T-cell (primary cell): Measurements from ENCODE around the gene CLEC2D. TPM values are rescaled to one million over a fixed set of nuclear protein-coding genes. Genes with fewer than 3 reads are reported as not detected.
"Not testable (repeated sequence)": the region's sequence is repeated elsewhere in the genome, so short reads cannot be mapped to it uniquely, and the experiment has no call there.

ENCODE experiments used
- ATAC-seq, 4 experiments: fragments of 200-7000 bp in 3 of 4; fragments of 150-1000 bp in 1 of 4; cut with Tn5 transposase; replicated peaks in 1 of 4; 1 replicate in 3 of 4; 2 replicates in 1 of 4; pipeline ENCODE4 v1.10.0; 2021; ENCODE audit warnings: moderate library complexity in 3 of 4, mild to moderate bottlenecking in 2 of 4, moderate number of reproducible peaks in 1 of 4
- CTCF ChIA-PET, 2 donors: fragments of 300-600 bp; sonication (Branson Sonifier 250); formaldehyde crosslinking; loops; one replicate each; lab custom pipeline; 2022; ENCODE audit warnings: antibody characterized with exemption in 2 of 2; lab: Charles Lee
- POLR2A ChIA-PET, 2 donors: fragments of 300-600 bp; sonication (Branson Sonifier 250); formaldehyde crosslinking; loops; one replicate each; lab custom pipeline; 2022; ENCODE audit warnings: antibody characterized with exemption in 2 of 2; lab: Charles Lee
- DNase-seq, 35 experiments: peaks; one replicate each; pipeline versions ENCODE4 v3.0.0 to v3.0.0-alpha.2; 2013 to 2023
- H3K27ac ChIP-seq: one replicate; pipeline ENCODE4 v1.5.1; 2013; ENCODE audit warnings: low read length
- H3K27me3 ChIP-seq, 2 experiments: replicated peaks in 1 of 2; 1 replicate in 1 of 2; 2 replicates in 1 of 2; pipeline versions ENCODE4 v1.6.1 to v1.7.0; 2013; ENCODE audit warnings: low read length in 1 of 2, mixed read lengths in 1 of 2; ENCODE audit not compliant: control insufficient read depth in 2 of 2, insufficient read depth in 2 of 2; ENCODE audit errors: extremely low read depth in 1 of 2
- H3K36me3 ChIP-seq, 2 donors: 1 replicate in 1 of 2; 2 replicates in 1 of 2; pipeline versions ENCODE4 v1.6.1 to v1.7.0; 2013; ENCODE audit warnings: low read length in 1 of 2; ENCODE audit not compliant: control insufficient read depth in 2 of 2, insufficient read depth in 1 of 2; ENCODE audit errors: extremely low read depth in 1 of 2
- H3K4me1 ChIP-seq, 2 experiments: 1 replicate in 1 of 2; 2 replicates in 1 of 2; pipeline versions ENCODE4 v1.6.1 to v1.7.0; 2013; ENCODE audit warnings: low read length in 2 of 2, mixed read lengths in 1 of 2; ENCODE audit not compliant: insufficient read depth in 2 of 2, control insufficient read depth in 1 of 2; ENCODE audit errors: extremely low read depth in 1 of 2
- H3K4me3 ChIP-seq, 2 donors: 1 replicate in 1 of 2; 2 replicates in 1 of 2; pipeline versions ENCODE4 v1.5.1 to v1.7.0; 2013; ENCODE audit warnings: mild to moderate bottlenecking in 2 of 2, low read length in 1 of 2, moderate library complexity in 1 of 2; ENCODE audit not compliant: control insufficient read depth in 1 of 2; ENCODE audit errors: extremely low read depth in 1 of 2
- H3K9me3 ChIP-seq: 2 replicates; pipeline ENCODE4 v1.7.0; 2013
- H3K27ac Mint-ChIP-seq, 2 donors: one replicate each; pipeline ENCODE4 v1.8.0; 2020 to 2021; ENCODE audit warnings: mild to moderate bottlenecking in 2 of 2, mixed read lengths in 2 of 2
- H3K27me3 Mint-ChIP-seq, 2 donors: one replicate each; pipeline ENCODE4 v1.8.0; 2021 to 2022; ENCODE audit warnings: mixed read lengths in 2 of 2
- H3K36me3 Mint-ChIP-seq: one replicate; pipeline ENCODE4 v1.8.0; 2021; ENCODE audit warnings: mixed read lengths
- H3K4me1 Mint-ChIP-seq, 3 donors: one replicate each; pipeline ENCODE4 v1.8.0; 2020 to 2022; ENCODE audit warnings: mixed read lengths in 3 of 3, mild to moderate bottlenecking in 1 of 3
- H3K4me3 Mint-ChIP-seq, 3 donors: one replicate each; pipeline ENCODE4 v1.8.0; 2020 to 2022; ENCODE audit warnings: mild to moderate bottlenecking in 3 of 3, mixed read lengths in 3 of 3, moderate library complexity in 3 of 3
- H3K9me3 Mint-ChIP-seq, 3 donors: one replicate each; pipeline ENCODE4 v1.8.0; 2020 to 2022; ENCODE audit warnings: mixed read lengths in 3 of 3
- WGBS: methylation state at CpG from one replicate; pipeline ENCODE4 v1.1.5; 2013; ENCODE audit warnings: missing lambda C conversion rate; ENCODE audit not compliant: insufficient coverage; 5-methylcytosine and 5-hydroxymethylcytosine counted together
- total RNA-seq, 35 experiments: library from RNA in 6 of 35; stranded (reverse) in 6 of 35; fragments of 120-200 nt in 1 of 35; gene quantifications; one replicate each; pipeline versions ENCODE4 v1.2.1 to v1.2.4 and lab custom pipeline; 2013 to 2026

Gene CLEC2D
- total RNA-seq, 5 donors from 2014 or later (not counting 1 experiment from before 2014, with no cell fraction given) = 217 to 338 (median 311) TPM

DNA sequence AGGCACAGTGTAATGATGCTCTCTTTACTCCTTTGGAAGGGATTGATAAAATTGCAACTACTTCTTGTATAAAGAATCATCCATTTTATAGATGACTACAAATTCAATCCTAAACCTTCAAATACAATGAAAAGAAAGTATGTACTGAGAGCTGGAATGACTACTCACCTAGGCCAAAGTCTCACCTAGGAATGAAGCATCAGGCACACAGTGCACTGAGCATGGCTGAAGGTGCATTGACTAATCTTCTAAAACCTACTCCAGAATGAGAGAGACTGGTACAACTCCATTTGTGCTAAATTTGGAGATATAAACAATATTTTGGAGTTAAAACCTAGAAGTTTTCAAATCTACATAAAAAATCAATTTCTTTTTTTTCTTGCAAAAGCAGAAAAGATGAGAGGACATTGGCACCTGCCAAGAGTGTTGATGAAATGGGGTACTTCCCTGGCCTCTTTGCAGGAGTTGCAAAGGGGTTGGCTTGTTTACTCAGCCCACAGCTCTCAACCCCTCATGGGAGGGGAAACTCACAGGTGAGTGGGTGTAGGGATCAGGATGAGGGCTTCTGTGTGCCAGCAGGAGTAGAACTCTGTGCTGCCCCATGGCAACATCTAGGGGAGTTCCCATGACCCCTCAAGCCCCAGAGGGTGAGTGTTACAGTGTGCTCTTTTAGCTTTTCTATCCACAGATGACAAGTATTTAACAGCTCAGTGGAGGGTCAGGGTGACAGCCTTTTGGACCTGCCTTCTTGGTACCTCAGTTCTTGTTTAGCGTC is 32.1 kb downstream of the CLEC2D start:
- H3K4me3 Mint-ChIP-seq = peak overlapping the region in 2 of 3 donors; percentile 39 to 61
- H3K27ac Mint-ChIP-seq = peak overlapping the region; percentile 94 to 96
- no peaks in the 10 kb centered on the region for H3K27me3 ChIP-seq
- peak overlapping the region; percentile 13 to 26 for H3K4me3 ChIP-seq
- ATAC-seq = peak; percentile 36 to 65 (median 38)
- ChIA-PET POLR2A (interaction anchor here in 1 of 2 donors (0.6 kb wide), 2 partner anchors 17 to 53 kb away, joined by 3 read pairs; no protein-coding TSS in a partner anchor), CTCF (no interaction called here)
- peaks cover 67 to 77% (median 71%) of the 10 kb centered on the region in 3 donors for H3K4me1 Mint-ChIP-seq
- peaks cover 16 to 63% (median 45%) of the 10 kb centered on the region in 3 donors for H3K9me3 Mint-ChIP-seq
- peak in 16 of 35 experiments; percentile 13 to 65 (median 28) for DNase-seq
- 18% methylated on average over 1 of the region's 1 CpG for WGBS
- no peaks in the 10 kb centered on the region for H3K9me3 ChIP-seq
- H3K36me3 Mint-ChIP-seq = peaks cover 24% of the 10 kb centered on the region
- peaks cover 0 to 2% of the 10 kb centered on the region in 2 donors for H3K36me3 ChIP-seq
- no peaks in the 10 kb centered on the region for H3K27me3 Mint-ChIP-seq
- peaks cover 22 to 45% of the 10 kb centered on the region in 2 experiments for H3K4me1 ChIP-seq
- peak overlapping the region; percentile 79 for H3K27ac ChIP-seq

- no CpG with 5 or more reads among the region's 3 CpGs for WGBS
- ChIA-PET CTCF (no interaction called here), POLR2A (interaction anchor here in 1 of 2 donors (0.6 kb wide), 1 partner anchor 18 kb away, joined by 3 read pairs; no protein-coding TSS in a partner anchor)
- no peaks in the 10 kb centered on the region for H3K36me3 ChIP-seq
- peaks cover 72 to 83% (median 78%) of the 10 kb centered on the region in 3 donors for H3K4me1 Mint-ChIP-seq
- H3K27ac Mint-ChIP-seq = peak overlapping the region; percentile 94 to 96
- H3K27me3 ChIP-seq = no peaks in the 10 kb centered on the region
- peaks cover 16 to 57% (median 39%) of the 10 kb centered on the region in 3 donors for H3K9me3 Mint-ChIP-seq
- peak overlapping the region; percentile 79 for H3K27ac ChIP-seq
- H3K4me3 Mint-ChIP-seq = peak overlapping the region; percentile 41 to 61 (median 42)
- peak overlapping the region in 1 of 2 donors; percentile 13 for H3K4me3 ChIP-seq
- peaks cover 23 to 47% of the 10 kb centered on the region in 2 experiments for H3K4me1 ChIP-seq
- no peaks in the 10 kb centered on the region for H3K9me3 ChIP-seq
- ATAC-seq (peak; percentile 65 to 80 (median 73)), DNase-seq (peak; percentile 34 to 76 (median 52))
- H3K27me3 Mint-ChIP-seq = no peaks in the 10 kb centered on the region
- H3K36me3 Mint-ChIP-seq = peaks cover 21% of the 10 kb centered on the region
Measured at GRCh38 chr12:9702255-9702654, 32.7 kb downstream of the CLEC2D start.

DNA sequence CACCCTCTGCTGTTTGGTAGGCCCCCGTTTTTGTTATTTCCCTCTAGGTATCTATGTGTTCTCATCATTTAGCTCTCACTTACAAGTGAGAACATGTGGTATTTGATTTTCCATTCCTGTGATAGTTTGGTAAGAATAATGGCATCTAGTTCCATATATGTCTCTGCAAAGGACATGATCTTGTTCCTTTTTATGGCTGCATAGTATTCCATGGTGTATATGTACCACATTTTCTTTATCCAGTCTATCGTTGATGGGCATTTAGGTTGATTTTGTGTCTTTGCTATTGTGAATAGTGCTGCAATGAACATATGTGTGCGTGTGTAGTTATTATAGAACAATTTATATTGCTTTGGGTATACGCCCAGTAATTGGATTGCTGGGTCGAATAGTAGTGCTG is 35.0 kb downstream of the CLEC2D start:
- ChIA-PET CTCF (interaction anchor here (0.7 to 1.4 kb wide), 2 partner anchors 66 to 69 kb away, joined by 3 read pairs; no protein-coding TSS in a partner anchor), POLR2A (interaction anchor here in 1 of 2 donors (0.6 kb wide), 1 partner anchor 31 kb away, joined by 3 read pairs; no protein-coding TSS in a partner anchor)
- peaks cover 12 to 39% (median 25%) of the 10 kb centered on the region in 3 donors for H3K9me3 Mint-ChIP-seq
- not testable (repeated sequence) for ATAC-seq, H3K9me3 ChIP-seq, H3K4me3 Mint-ChIP-seq, H3K27me3 ChIP-seq, DNase-seq, H3K27ac ChIP-seq, H3K4me3 ChIP-seq, H3K27me3 Mint-ChIP-seq, H3K36me3 ChIP-seq
- peaks cover 80 to 88% (median 81%) of the 10 kb centered on the region in 3 donors for H3K4me1 Mint-ChIP-seq
- no CpG with 5 or more reads among the region's 5 CpGs for WGBS
- H3K36me3 Mint-ChIP-seq = peaks cover 22% of the 10 kb centered on the region
- peak overlapping the region; percentile 69 to 82 for H3K27ac Mint-ChIP-seq
- H3K4me1 ChIP-seq = peaks cover 37 to 49% of the 10 kb centered on the region in 2 experiments

GRCh38 chr12:9706086-9706685 is 36.7 kb downstream of the CLEC2D start:
- ATAC-seq = no peak
- H3K27ac ChIP-seq = peak overlapping the region; percentile 35
- H3K9me3 Mint-ChIP-seq = peaks cover 6 to 24% (median 13%) of the 10 kb centered on the region in 3 donors

DNA sequence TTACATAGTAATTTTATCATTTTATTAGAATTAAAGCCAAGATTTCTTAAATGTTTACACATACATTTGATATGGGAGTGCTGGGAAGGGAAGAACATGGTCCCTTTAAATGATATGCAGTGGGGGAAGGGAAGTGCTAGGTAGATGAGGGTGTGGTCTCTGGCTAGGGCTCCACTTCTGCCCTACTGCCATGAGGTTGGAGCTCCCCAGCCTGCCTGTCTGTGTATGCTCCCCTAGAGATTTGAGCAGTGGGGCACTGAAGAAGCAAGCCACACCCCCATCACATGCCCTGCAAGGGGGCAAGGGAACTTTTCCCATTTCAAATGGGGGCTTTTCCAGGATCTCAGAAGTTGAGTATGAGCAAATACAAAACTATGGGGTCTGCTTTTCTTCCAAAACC is 37.8 kb downstream of the CLEC2D start:
- Mint-ChIP-seq H3K4me3 (peak overlapping the region; percentile 54 to 82 (median 59)), H3K27me3 (no peaks in the 10 kb centered on the region), H3K36me3 (peaks cover 22% of the 10 kb centered on the region), H3K4me1 (peaks cover 65 to 82% (median 72%) of the 10 kb centered on the region in 3 donors), H3K27ac (peak overlapping the region; percentile 93 to 96), H3K9me3 (peaks cover 6 to 21% (median 10%) of the 10 kb centered on the region in 3 donors)
- ATAC-seq (peak in 2 of 4 experiments; percentile 23 to 37), DNase-seq (peak in 3 of 35 experiments; percentile 11 to 29 (median 19))
- Histone ChIP-seq H3K9me3 (no peaks in the 10 kb centered on the region), H3K4me1 (peaks cover 27% of the 10 kb centered on the region in 2 experiments), H3K27me3 (no peaks in the 10 kb centered on the region), H3K36me3 (no peaks in the 10 kb centered on the region), H3K27ac (peak overlapping the region; percentile 84), H3K4me3 (no peak overlapping the region)
- CTCF ChIA-PET = interaction anchor here (1.2 to 3.2 kb wide), 7 partner anchors 28 to 73 kb away, joined by 3 to 41 read pairs (median 12); partner anchors contain the start of gene CLEC2D (in 1 of the 2)
- POLR2A ChIA-PET = interaction anchor here in 1 of 2 donors (0.5 to 0.8 kb wide), 2 partner anchors 32 to 61 kb away, joined by 3 read pairs; no protein-coding TSS in a partner anchor

More at GRCh38 chr12:9706086-9706685, 36.7 kb downstream of the CLEC2D start:
- Histone ChIP-seq H3K36me3 (no peaks in the 10 kb centered on the region), H3K27me3 (no peaks in the 10 kb centered on the region), H3K4me3 (no peak overlapping the region), H3K4me1 (peaks cover 37% of the 10 kb centered on the region in 2 experiments), H3K9me3 (no peaks in the 10 kb centered on the region)
- Mint-ChIP-seq H3K27me3 (no peaks in the 10 kb centered on the region), H3K27ac (peak overlapping the region; percentile 77 to 84), H3K4me1 (peaks cover 77 to 85% (median 77%) of the 10 kb centered on the region in 3 donors), H3K4me3 (peak overlapping the region in 1 of 3 donors; percentile 65), H3K36me3 (peaks cover 22% of the 10 kb centered on the region)
- DNase-seq = peak in 1 of 35 experiments; percentile 45
- CTCF ChIA-PET = interaction anchor here (0.9 to 3.2 kb wide), 7 partner anchors 37 to 72 kb away, joined by 3 to 41 read pairs (median 4); partner anchors contain the start of gene CLEC2D (in 1 of the 2)
- POLR2A ChIA-PET = interaction anchor here (0.6 to 0.9 kb wide), 4 partner anchors 12 to 60 kb away, joined by 3 to 6 read pairs (median 4); no protein-coding TSS in a partner anchor
